ENCODE measurements around the gene CASKIN1. TPM values are rescaled to one million over a fixed set of nuclear protein-coding genes. Genes with fewer than 3 reads are reported as not detected.
A peak's percentile ranks its signal among the peaks of the same experiment; 100 is the strongest.

The CASKIN1 gene
- total RNA-seq, 1 experiment from 2014 or later, result 7.9 TPM

DNA sequence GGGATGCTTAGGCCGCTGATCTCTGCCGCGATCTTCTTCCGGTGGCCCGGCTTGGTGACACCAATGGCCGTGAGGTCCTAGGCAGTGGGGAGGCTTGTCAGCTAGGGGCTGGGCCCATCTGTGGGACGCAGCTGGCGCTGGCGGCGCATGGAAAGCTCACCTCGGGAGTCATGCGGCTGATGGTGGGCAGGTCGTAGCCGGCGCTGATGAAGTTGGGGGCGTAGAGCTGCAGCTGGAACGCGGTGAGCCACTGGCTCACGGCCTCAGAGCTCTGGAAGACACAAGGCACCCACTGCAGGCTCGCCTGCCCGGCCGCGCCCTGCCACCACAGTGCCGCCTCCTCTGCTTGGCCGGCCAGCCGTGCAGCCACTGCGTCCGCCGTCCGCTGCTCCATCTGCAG is 12.7 kb downstream of the CASKIN1 start:
- no peak overlapping the region for H3K23ac ChIP-seq (ENCODE audit: insufficient read length, low read depth, low read length)
- no peak overlapping the region for H2BK15ac ChIP-seq (ENCODE audit: low read depth, low read length)
- no peaks in the 10 kb centered on the region for H3K9me3 Mint-ChIP-seq
- no peak overlapping the region for H2BK120ac ChIP-seq (ENCODE audit: low read depth, low read length, poor library complexity, severe bottlenecking)
- H3K27me3 Mint-ChIP-seq (ENCODE audit: low read depth), result no peaks in the 10 kb centered on the region; the same call in 1 of the 2 replicates
- H3K27me3 ChIP-seq (ENCODE audit: insufficient read depth, low read length), result no peaks in the 10 kb centered on the region
- no peaks in the 10 kb centered on the region for H3K23me2 ChIP-seq (ENCODE audit: insufficient read length, low read depth, low read length, poor library complexity, severe bottlenecking)
- 0 out of 7 replicates have a peak overlapping the region, but pooled peaks of 1 of the 3 experiments have one; percentile 44 for H3K27ac Mint-ChIP-seq
- H3K79me1 ChIP-seq (ENCODE audit: insufficient read depth, low read depth, low read length, poor library complexity, severe bottlenecking), result no peaks in the 10 kb centered on the region
- no peak overlapping the region for H3K4me2 ChIP-seq (ENCODE audit: insufficient read depth, insufficient read length, low read length)
- H3K18ac ChIP-seq (ENCODE audit: insufficient read length, low read depth, low read length), result no peak overlapping the region
- no peak overlapping the region for H2BK5ac ChIP-seq (ENCODE audit: insufficient read length, low read length)
- DNase-seq, result no peak
- no peaks in the 10 kb centered on the region for H3K9me3 ChIP-seq (ENCODE audit: control insufficient read depth, low read depth, low read length)
- H4K20me1 ChIP-seq (ENCODE audit: control insufficient read depth, insufficient read depth, insufficient read length), result peaks cover 3% of the 10 kb centered on the region
- peaks cover 0 to 9% (median 4%) of the 10 kb centered on the region in 3 experiments; a peak in 3 of 7 replicates for H3K36me3 Mint-ChIP-seq (ENCODE audit: insufficient read depth in 1 of 3, low read depth in 3 of 3)
- H3K4me1 Mint-ChIP-seq, result peaks cover 3 to 7% of the 10 kb centered on the region in 2 experiments
- no CpG with 5 or more reads among the region's 30 CpGs for WGBS (ENCODE audit: extremely low coverage, insufficient read length, low lambda C conversion rate)
- no peak overlapping the region for H4K91ac ChIP-seq (ENCODE audit: insufficient read length, low read depth, low read length)
- H2BK20ac ChIP-seq (ENCODE audit: low read depth, low read length, poor library complexity, severe bottlenecking), result no peak overlapping the region
- H3K27ac ChIP-seq (ENCODE audit: insufficient read length, low read depth, low read length), result no peak overlapping the region
- H3K14ac ChIP-seq (ENCODE audit: insufficient read depth, low read length), result no peak overlapping the region
- no peak overlapping the region for H2AK5ac ChIP-seq (ENCODE audit: insufficient read length, low read length)
- H2AFZ ChIP-seq (ENCODE audit: low read length), result no peak overlapping the region
- no peak overlapping the region; a peak in 1 of 5 replicates for H3K4me3 Mint-ChIP-seq
- no peak overlapping the region for H4K5ac ChIP-seq (ENCODE audit: insufficient read length, low read depth, low read length)
- no peak overlapping the region for H3K56ac ChIP-seq (ENCODE audit: insufficient read length, low read depth, low read length)
- TF ChIP-seq, protein P1, sequence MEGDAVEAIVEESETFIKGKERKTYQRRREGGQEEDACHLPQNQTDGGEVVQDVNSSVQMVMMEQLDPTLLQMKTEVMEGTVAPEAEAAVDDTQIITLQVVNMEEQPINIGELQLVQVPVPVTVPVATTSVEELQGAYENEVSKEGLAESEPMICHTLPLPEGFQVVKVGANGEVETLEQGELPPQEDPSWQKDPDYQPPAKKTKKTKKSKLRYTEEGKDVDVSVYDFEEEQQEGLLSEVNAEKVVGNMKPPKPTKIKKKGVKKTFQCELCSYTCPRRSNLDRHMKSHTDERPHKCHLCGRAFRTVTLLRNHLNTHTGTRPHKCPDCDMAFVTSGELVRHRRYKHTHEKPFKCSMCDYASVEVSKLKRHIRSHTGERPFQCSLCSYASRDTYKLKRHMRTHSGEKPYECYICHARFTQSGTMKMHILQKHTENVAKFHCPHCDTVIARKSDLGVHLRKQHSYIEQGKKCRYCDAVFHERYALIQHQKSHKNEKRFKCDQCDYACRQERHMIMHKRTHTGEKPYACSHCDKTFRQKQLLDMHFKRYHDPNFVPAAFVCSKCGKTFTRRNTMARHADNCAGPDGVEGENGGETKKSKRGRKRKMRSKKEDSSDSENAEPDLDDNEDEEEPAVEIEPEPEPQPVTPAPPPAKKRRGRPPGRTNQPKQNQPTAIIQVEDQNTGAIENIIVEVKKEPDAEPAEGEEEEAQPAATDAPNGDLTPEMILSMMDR (conservative IDR thresholded peaks at IDR 0.05), result no peak
- no peak overlapping the region for H2BK12ac ChIP-seq (ENCODE audit: insufficient read length, low read depth, low read length)
- no peak overlapping the region for H3K4ac ChIP-seq (ENCODE audit: low read depth, low read length)
- H3K4me1 ChIP-seq (ENCODE audit: insufficient read depth, low read length), result no peaks in the 10 kb centered on the region
- H3K9ac ChIP-seq (ENCODE audit: extremely low read depth, insufficient read length, low read length), result no peak overlapping the region
- no peak overlapping the region for H4K8ac ChIP-seq (replicated peaks; ENCODE audit: insufficient read length, low read depth, low read length)
- H3T11ph ChIP-seq (ENCODE audit: low read length), result no peak overlapping the region
- no peaks in the 10 kb centered on the region for H3K79me2 ChIP-seq (ENCODE audit: insufficient read depth, low read length)

Data from H9 (cell line).